Measurements from ENCODE around the gene CAAP1. TPM values are rescaled to one million over a fixed set of nuclear protein-coding genes. Genes with fewer than 3 reads are reported as not detected.

The CAAP1 gene
- total RNA-seq, 1 experiment from 2014 or later: 30.5 TPM

- Mint-ChIP-seq H3K27ac (no peak overlapping the region), H3K9me3 (no peaks in the 10 kb centered on the region), H3K27me3 (ENCODE audit: low read depth) (no peaks in the 10 kb centered on the region), H3K36me3 (ENCODE audit: insufficient read depth in 1 of 3, low read depth in 3 of 3) (no peaks in the 10 kb centered on the region), H3K4me1 (peaks cover 13 to 16% of the 10 kb centered on the region in 2 experiments), H3K4me3 (no peak overlapping the region)
- Histone ChIP-seq H2BK120ac (ENCODE audit: low read depth, low read length, poor library complexity, severe bottlenecking) (no peak overlapping the region), H3K79me1 (ENCODE audit: insufficient read depth, low read depth, low read length, poor library complexity, severe bottlenecking) (no peaks in the 10 kb centered on the region), H2AK5ac (ENCODE audit: insufficient read length, low read length) (no peak overlapping the region), H3K18ac (ENCODE audit: insufficient read length, low read depth, low read length) (no peak overlapping the region), H3T11ph (ENCODE audit: low read length) (no peak overlapping the region), H2BK5ac (ENCODE audit: insufficient read length, low read length) (no peak overlapping the region), H3K79me2 (ENCODE audit: insufficient read depth, low read length) (no peaks in the 10 kb centered on the region), H3K23ac (ENCODE audit: insufficient read length, low read depth, low read length) (no peak overlapping the region), H3K4me1 (ENCODE audit: insufficient read depth, low read length) (no peaks in the 10 kb centered on the region), H3K14ac (ENCODE audit: insufficient read depth, low read length) (no peak overlapping the region), H4K91ac (ENCODE audit: insufficient read length, low read depth, low read length) (no peak overlapping the region), H3K9me3 (ENCODE audit: control insufficient read depth, low read depth, low read length) (no peaks in the 10 kb centered on the region), H2BK12ac (ENCODE audit: insufficient read length, low read depth, low read length) (no peak overlapping the region), H2AFZ (ENCODE audit: low read length) (no peak overlapping the region), H4K20me1 (ENCODE audit: control insufficient read depth, insufficient read depth, insufficient read length) (no peaks in the 10 kb centered on the region), H3K9ac (ENCODE audit: extremely low read depth, insufficient read length, low read length) (no peak overlapping the region), H3K4me2 (ENCODE audit: insufficient read depth, insufficient read length, low read length) (no peak overlapping the region), H3K4ac (ENCODE audit: low read depth, low read length) (no peak overlapping the region), H2BK20ac (ENCODE audit: low read depth, low read length, poor library complexity, severe bottlenecking) (no peak overlapping the region), H2BK15ac (ENCODE audit: low read depth, low read length) (no peak overlapping the region), H4K5ac (ENCODE audit: insufficient read length, low read depth, low read length) (no peak overlapping the region), H3K27ac (ENCODE audit: insufficient read length, low read depth, low read length) (no peak overlapping the region), H3K27me3 (ENCODE audit: insufficient read depth, low read length) (no peaks in the 10 kb centered on the region), H3K56ac (ENCODE audit: insufficient read length, low read depth, low read length) (no peak overlapping the region), H3K23me2 (ENCODE audit: insufficient read length, low read depth, low read length, poor library complexity, severe bottlenecking) (no peaks in the 10 kb centered on the region), H4K8ac (replicated peaks; ENCODE audit: insufficient read length, low read depth, low read length) (no peak overlapping the region)
- WGBS (ENCODE audit: extremely low coverage, insufficient read length, low lambda C conversion rate): no CpG with 5 or more reads among the region's 3 CpGs
- no peak for DNase-seq
- TF ChIP-seq CTCF (conservative IDR thresholded peaks at IDR 0.05): no peak
Observed at GRCh38 chr9:26801772-26802171, 90.8 kb downstream of the CAAP1 start.
